Measurements from ENCODE around the gene PPIL6.

GRCh38 chr6:109467696-109468095 is 27.3 kb upstream of the PPIL6 start:
- TF ChIP-seq, protein P1, sequence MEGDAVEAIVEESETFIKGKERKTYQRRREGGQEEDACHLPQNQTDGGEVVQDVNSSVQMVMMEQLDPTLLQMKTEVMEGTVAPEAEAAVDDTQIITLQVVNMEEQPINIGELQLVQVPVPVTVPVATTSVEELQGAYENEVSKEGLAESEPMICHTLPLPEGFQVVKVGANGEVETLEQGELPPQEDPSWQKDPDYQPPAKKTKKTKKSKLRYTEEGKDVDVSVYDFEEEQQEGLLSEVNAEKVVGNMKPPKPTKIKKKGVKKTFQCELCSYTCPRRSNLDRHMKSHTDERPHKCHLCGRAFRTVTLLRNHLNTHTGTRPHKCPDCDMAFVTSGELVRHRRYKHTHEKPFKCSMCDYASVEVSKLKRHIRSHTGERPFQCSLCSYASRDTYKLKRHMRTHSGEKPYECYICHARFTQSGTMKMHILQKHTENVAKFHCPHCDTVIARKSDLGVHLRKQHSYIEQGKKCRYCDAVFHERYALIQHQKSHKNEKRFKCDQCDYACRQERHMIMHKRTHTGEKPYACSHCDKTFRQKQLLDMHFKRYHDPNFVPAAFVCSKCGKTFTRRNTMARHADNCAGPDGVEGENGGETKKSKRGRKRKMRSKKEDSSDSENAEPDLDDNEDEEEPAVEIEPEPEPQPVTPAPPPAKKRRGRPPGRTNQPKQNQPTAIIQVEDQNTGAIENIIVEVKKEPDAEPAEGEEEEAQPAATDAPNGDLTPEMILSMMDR (optimal IDR thresholded peaks at IDR 0.05 in 1 of 3, IDR thresholded peaks at IDR 0.05 in 1 of 3, conservative IDR thresholded peaks at IDR 0.05 in 1 of 3; ENCODE audit: extremely low read depth in 1 of 3, insufficient read depth in 2 of 3, low read length in 3 of 3): no peak
- TF ChIP-seq EZH2 (IDR thresholded peaks at IDR 0.05; ENCODE audit: low read length): no peak
